C4-2B (cell line): ENCODE data around the gene APBB3.

ENCODE experiments used
- H3K27ac ChIP-seq: fragments of 450-650 bp; 2 replicates; pipeline ENCODE4 v1.5.1; 2017
- CTCF ChIP-seq: fragments of 450-650 bp; conservative IDR thresholded peaks from 2 replicates; pipeline ENCODE4 v1.5.1; 2017; ENCODE audit warnings: mild to moderate bottlenecking
- ZFX ChIP-seq: fragments of 450-650 bp; IDR thresholded peaks from 2 replicates; pipeline ENCODE4 v1.6.1; 2017

The APBB3 gene

DNA sequence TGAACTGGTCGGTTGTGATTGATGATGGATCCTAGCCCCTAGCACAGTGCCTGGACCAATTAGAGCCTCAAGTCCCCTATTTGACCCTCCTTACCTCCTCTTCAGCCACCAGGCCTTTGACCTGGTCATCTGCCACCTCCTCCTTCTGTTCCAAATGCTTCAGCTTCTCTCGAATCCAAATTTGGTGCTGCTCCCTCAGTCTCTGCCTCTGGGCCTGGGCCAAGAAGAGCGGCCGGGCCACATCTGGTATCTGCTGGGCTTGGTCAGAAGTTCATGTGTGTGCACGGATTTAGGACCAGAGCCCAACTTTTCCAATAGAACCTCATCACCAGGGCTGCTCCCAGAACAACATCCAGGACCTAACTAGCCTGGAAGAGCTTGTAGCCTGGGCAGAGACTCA, 6.7 kb upstream of the APBB3 start:
- TF ChIP-seq CTCF (no peak), ZFX (no peak)
- no peak overlapping the region for H3K27ac ChIP-seq

DNA sequence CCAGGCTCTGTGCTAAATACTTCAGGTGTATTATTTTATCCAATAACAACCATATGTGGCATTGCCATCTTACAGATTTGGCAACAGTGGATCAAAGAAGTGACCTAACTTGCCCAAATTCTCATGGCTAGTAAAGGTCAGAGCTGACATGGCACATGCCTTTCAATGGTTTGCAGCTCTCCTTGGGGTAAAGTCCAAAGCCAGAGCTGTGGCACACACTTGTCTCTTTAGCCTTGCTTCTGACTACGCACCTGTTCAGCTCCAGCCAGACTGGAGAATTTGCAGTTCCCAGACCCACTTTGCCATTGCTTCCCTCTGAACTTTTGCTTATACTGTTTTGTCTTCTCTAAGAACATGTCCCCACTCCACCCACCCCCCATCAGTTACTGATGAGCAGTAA, 6.1 kb upstream of the APBB3 start:
- no peak overlapping the region for H3K27ac ChIP-seq
- TF ChIP-seq CTCF (no peak), ZFX (no peak)

DNA sequence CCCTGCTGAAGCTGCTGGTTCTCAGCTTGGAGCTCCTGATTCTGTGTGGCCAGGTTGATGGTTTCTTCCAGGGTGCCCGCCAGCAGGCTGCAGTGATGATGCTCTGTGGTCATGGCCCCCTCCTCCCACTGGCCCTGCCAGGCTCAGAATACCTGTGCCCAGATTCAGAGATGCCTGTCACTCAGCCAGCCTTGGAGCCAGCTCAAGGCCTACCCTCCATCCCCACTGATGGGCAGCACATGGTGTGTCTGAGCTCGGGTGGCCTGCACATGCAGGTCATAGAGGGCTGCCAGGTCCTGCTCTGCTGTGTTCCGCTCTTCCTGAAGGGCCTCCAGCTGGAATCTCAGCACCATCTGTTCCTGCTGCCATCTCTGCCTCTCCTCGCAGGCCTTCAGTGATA, 5.7 kb upstream of the APBB3 start:
- TF ChIP-seq CTCF (no peak), ZFX (no peak)
- no peak overlapping the region for H3K27ac ChIP-seq

- no peak overlapping the region for H3K27ac ChIP-seq
- TF ChIP-seq CTCF, result no peak
- no peak for TF ChIP-seq ZFX
Measured at GRCh38 chr5:140569197-140569596, 4.8 kb upstream of the APBB3 start.

DNA sequence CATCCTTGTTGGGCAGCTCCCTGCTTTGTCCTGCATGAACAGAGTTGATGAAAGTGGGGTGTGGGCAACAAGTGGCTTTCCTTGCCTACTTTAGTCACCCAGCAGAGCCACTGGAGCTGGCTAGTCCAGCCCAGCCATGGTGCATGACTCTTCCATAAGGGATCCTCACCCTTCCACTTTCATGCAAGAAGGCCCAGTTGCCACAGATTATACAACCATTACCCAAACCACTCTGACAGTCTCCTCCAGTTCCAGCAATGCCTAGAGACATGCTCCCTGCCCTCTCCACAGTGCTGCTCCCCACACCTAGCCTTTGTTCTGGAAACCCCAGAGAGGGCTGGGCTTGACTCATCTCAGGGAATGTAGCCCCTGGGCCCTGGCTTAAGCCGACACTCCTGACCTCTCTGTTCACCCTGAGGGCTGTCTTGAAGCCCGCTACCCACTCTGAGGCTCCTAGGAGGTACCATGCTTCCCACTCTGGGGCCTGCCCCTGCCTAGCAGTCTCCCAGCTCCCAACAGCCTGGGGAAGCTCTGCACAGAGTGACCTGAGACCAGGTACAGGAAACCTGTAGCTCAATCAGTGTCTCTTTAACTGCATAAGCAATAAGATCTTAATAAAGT, 4.2 kb upstream of the APBB3 start:
- TF ChIP-seq ZFX (no peak), CTCF (no peak)
- H3K27ac ChIP-seq, result no peak overlapping the region

GRCh38 chr5:140567871-140568270, 3.5 kb upstream of the APBB3 start:
- H3K27ac ChIP-seq, result no peak overlapping the region
- TF ChIP-seq ZFX (no peak), CTCF (no peak)

GRCh38 chr5:140567136-140567818, 2.9 kb upstream of the APBB3 start:
- TF ChIP-seq CTCF, result no peak
- TF ChIP-seq ZFX, result no peak
- H3K27ac ChIP-seq, result no peak overlapping the region
